GM19395 (cell line): ENCODE data around the gene SLC44A4.
"Not testable (repeated sequence)": the region's sequence is repeated elsewhere in the genome, so short reads cannot be mapped to it uniquely, and the experiment has no call there.

Experiments used
- ATAC-seq: cut with Tn5 transposase; IDR thresholded peaks from one replicate; pipeline ENCODE4 v1.9.1; 2021; ENCODE audit warnings: mild to moderate bottlenecking, moderate library complexity; ENCODE audit not compliant: unreplicated experiment

SLC44A4 gene

GRCh38 chr6:31881136-31881859 lies 2.5 kb upstream of the SLC44A4 start:
- no peak for ATAC-seq

GRCh38 chr6:31880616-31881015 lies 1.8 kb upstream of the SLC44A4 start:
- no peak for ATAC-seq

- no peak for ATAC-seq
These were observed 1.1 kb upstream of the SLC44A4 start for GRCh38 chr6:31879901-31880300.

GRCh38 chr6:31879143-31879542 lies 346 bp upstream of the SLC44A4 start:
- ATAC-seq, result no peak

GRCh38 chr6:31878222-31878621 lies 575 bp downstream of the SLC44A4 start:
- no peak for ATAC-seq

GRCh38 chr6:31877651-31878161 lies 1.1 kb downstream of the SLC44A4 start:
- ATAC-seq, result no peak

- ATAC-seq, result no peak
These were observed 1.6 kb downstream of the SLC44A4 start for GRCh38 chr6:31877125-31877650.

GRCh38 chr6:31876357-31876756 lies 2.4 kb downstream of the SLC44A4 start:
- ATAC-seq, result no peak

- ATAC-seq, result no peak
These were observed 2.9 kb downstream of the SLC44A4 start for GRCh38 chr6:31875877-31876276.

GRCh38 chr6:31874836-31875572 lies 3.8 kb downstream of the SLC44A4 start:
- ATAC-seq, result no peak

GRCh38 chr6:31874084-31874670 lies 4.6 kb downstream of the SLC44A4 start:
- no peak for ATAC-seq

GRCh38 chr6:31871046-31871659 lies 7.6 kb downstream of the SLC44A4 start:
- no peak for ATAC-seq

GRCh38 chr6:31870385-31870921 lies 8.3 kb downstream of the SLC44A4 start:
- ATAC-seq, result no peak

GRCh38 chr6:31869343-31869742 lies 9.5 kb downstream of the SLC44A4 start:
- ATAC-seq, result no peak

- not testable (repeated sequence) for ATAC-seq
These were observed 10.2 kb downstream of the SLC44A4 start for GRCh38 chr6:31868658-31868971.

GRCh38 chr6:31865205-31866118 lies 13.3 kb downstream of the SLC44A4 start:
- no peak for ATAC-seq

GRCh38 chr6:31864818-31865204 lies 14.0 kb downstream of the SLC44A4 start:
- no peak for ATAC-seq

- not testable (repeated sequence) for ATAC-seq
These were observed 14.7 kb downstream of the SLC44A4 start for GRCh38 chr6:31864123-31864562.

- peak; percentile 90 for ATAC-seq
These were observed 16.2 kb downstream of the SLC44A4 start, which contains the start of gene NEU1 for GRCh38 chr6:31862344-31863235. Gene NEU1, minus strand, starts transcription at chr6:31862821. Its CDS starts 45 bp downstream, at chr6:31862776.
